ENCODE results near the gene OR12D3.

OR12D3 gene

DNA sequence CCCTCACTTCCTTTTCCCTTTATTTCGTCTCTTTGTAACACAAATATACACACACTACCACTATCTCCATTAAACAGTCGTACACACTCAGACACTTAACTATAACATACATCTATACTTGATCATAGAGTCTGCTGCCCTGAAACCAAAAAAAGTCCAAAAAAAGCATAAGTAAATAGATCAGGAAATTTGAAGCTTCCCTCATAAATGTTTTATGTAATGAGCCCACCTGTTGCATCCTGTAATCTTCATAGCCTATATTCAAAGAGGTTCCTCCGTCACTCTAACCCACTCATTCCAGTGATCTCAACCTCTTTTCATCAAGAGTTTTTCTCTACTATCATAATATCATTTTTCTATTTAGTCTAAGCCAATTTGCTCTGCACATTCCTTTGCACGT lies 13.4 kb upstream of the OR12D3 start:
- TF ChIP-seq CTCF (IDR thresholded peaks at IDR 0.05), result no peak

DNA sequence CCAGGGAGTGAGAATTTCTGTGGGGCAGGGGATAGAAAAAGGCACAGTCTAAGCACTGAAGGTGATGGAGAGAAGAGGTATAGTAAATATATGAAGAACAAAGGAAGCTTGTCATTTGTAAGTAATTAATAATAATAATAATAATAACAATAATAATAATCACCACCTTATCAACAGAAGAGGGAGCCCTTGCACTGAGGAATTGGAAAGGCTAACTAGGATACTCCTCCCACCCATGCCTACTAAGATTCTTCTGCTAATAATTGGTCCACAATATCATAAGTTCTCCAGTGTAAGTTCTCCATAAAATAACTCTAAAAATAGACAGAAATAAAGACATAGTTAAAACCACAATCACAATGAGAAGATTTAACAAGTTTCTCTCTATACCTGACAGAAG lies 912 bp upstream of the OR12D3 start:
- TF ChIP-seq CTCF (IDR thresholded peaks at IDR 0.05), result no peak

DNA sequence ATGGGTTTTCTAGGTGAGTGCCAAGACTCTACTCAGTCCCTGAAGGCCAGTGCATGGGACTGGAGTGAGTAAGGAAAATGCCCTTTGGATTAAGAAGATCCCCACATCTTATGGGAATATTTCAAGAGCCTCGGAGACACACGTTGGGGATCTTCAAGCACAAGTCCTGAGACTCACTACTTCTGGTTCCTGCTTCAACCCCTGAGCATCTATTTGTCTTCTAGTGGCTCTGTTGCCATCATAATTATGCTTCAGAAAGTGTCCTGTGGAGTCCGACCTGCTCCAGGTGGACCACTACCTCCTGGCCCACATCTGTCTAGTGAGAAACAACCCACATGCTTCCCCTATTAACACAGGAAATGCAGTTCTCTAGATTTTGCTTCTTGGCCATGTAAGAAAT lies 6.3 kb downstream of the OR12D3 start, which contains the start of gene OR5V1:
Gene OR5V1, minus strand, starts transcription at position 101 of the 400 bp plus-strand sequence. CDS start 12,670 bp downstream, outside the sequence.
- TF ChIP-seq CTCF (IDR thresholded peaks at IDR 0.05), result no peak

- TF ChIP-seq CTCF (IDR thresholded peaks at IDR 0.05), result no peak
These were observed 19.5 kb downstream of the OR12D3 start for GRCh38 chr6:29355603-29356002.

DNA sequence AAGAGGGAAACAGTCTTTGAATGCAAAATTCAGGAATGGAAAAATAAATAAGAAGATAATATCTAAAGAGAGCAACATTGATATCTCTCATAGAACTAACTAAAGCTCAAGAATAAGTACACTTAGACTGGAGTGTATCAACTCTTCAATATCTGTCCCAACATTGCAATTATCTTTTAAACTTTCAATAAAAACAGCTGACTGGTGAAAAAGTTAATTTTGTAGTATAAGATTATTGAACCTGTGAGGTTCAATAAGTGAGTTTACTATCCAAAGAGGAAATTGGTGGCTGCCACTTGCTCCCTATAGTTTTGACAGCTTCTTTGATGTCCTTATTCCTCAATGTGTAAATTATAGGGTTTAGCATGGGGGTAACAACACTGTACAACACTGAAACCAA lies 20.1 kb downstream of the OR12D3 start:
- no peak for TF ChIP-seq CTCF (IDR thresholded peaks at IDR 0.05)

DNA sequence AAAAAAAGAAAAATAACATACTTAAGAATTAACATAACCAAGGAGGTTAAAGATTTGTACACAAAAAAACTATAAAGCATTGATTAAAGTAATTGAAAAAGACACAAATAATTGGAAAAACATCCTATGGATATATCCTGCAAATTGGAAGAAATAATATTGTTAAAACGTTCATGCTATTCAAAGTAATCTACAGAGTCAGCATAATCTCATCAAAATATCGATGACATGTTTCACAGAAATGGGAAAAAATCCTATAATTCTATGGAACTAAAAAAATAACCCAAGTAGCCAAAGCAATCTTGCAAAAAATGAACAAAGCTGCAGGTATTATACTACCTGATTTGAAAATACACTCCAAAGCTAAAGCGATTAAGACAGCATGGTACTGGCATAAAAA lies 29.7 kb downstream of the OR12D3 start:
- no peak for TF ChIP-seq CTCF (IDR thresholded peaks at IDR 0.05)

DNA sequence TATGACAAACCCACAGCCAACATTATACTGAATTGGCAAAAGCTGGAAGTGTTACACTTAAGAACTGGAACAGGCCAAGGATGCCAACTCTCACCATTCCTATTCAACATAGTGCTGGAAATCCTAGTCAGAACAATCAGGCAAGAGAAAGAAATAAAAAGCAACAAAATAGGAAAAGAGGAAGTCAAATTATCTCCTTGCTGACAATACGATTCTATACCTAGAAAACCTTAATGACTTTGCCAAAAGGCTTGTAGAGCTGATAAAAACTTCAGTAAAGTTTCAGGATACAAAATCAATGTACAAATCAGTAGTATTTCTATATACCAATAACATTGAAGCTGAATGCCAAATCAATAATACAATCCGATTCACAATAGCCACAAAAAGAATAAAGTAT lies 38.8 kb downstream of the OR12D3 start:
- TF ChIP-seq CTCF (IDR thresholded peaks at IDR 0.05), result no peak

- TF ChIP-seq CTCF (IDR thresholded peaks at IDR 0.05), result no peak
These were observed 42.4 kb downstream of the OR12D3 start for GRCh38 chr6:29332676-29333075.
